ENCODE results near the gene SYNPO2.

DNA sequence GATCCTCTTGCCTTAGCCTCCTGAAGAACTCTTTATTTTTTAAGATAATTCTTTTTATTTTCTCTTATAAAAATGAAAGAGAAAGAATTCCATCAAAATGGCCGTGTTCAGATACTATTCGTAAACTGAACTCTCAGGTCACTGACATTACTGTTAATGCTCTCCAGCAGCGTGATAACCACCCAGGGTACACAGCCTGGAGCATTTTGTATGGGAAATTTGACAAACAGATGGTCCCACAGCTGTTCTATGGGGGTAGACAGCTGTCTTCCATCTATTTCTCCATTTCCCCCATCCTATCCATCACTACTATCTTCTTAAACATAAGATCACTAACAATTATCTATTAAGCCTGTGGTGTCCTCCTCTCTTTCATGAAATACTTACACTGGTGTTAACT lies 47.8 kb downstream of the SYNPO2 start:
- TF ChIP-seq, protein P1, sequence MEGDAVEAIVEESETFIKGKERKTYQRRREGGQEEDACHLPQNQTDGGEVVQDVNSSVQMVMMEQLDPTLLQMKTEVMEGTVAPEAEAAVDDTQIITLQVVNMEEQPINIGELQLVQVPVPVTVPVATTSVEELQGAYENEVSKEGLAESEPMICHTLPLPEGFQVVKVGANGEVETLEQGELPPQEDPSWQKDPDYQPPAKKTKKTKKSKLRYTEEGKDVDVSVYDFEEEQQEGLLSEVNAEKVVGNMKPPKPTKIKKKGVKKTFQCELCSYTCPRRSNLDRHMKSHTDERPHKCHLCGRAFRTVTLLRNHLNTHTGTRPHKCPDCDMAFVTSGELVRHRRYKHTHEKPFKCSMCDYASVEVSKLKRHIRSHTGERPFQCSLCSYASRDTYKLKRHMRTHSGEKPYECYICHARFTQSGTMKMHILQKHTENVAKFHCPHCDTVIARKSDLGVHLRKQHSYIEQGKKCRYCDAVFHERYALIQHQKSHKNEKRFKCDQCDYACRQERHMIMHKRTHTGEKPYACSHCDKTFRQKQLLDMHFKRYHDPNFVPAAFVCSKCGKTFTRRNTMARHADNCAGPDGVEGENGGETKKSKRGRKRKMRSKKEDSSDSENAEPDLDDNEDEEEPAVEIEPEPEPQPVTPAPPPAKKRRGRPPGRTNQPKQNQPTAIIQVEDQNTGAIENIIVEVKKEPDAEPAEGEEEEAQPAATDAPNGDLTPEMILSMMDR (IDR thresholded peaks at IDR 0.05) = no peak
- no peak for TF ChIP-seq POLR2A (IDR thresholded peaks at IDR 0.05)
